ENCODE measurements around the gene OSBPL5. TPM values are rescaled to one million over a fixed set of nuclear protein-coding genes. Genes with fewer than 3 reads are reported as not detected.

OSBPL5 gene
- total RNA-seq, 1 experiment from 2014 or later: 28.4 TPM

GRCh38 chr11:3161720-3162409 is 3.2 kb downstream of the OSBPL5 start:
- intact Hi-C loops (cut with micrococcal nuclease; ENCODE audit: unreplicated experiment): no loop called here
- no peaks in the 10 kb centered on the region for H3K36me3 ChIP-seq (ENCODE audit: insufficient read depth, low read length, poor library complexity, severe bottlenecking)
- BruUV-seq (replicated peaks): no TSS peak
- no peak overlapping the region for H3K27ac ChIP-seq (ENCODE audit: low read depth, low read length, poor library complexity, severe bottlenecking)
- CTCF ChIA-PET: no interaction called here
- TF ChIP-seq EZH2 (IDR thresholded peaks at IDR 0.05; ENCODE audit: borderline replicate concordance, low read depth, low read length, poor library complexity, severe bottlenecking) (no peak), CTCF (conservative IDR thresholded peaks at IDR 0.05; ENCODE audit: low read depth, low read length) (no peak)
- H3K9me3 ChIP-seq (ENCODE audit: low read depth, low read length, poor library complexity, severe bottlenecking): no peaks in the 10 kb centered on the region
- DNase-seq (ENCODE audit: low spot score): no peak
- POLR2A ChIA-PET (ENCODE audit: low non-redundant PET): no interaction called here
- H3K4me3 ChIP-seq (ENCODE audit: low read depth, low read length, poor library complexity, severe bottlenecking): no peak overlapping the region
- no peaks in the 10 kb centered on the region for H3K27me3 ChIP-seq (replicated peaks; ENCODE audit: insufficient read depth, low read depth, low read length, poor library complexity)
- peaks cover 17% of the 10 kb centered on the region for H3K4me1 ChIP-seq (ENCODE audit: insufficient read depth, low read length, poor library complexity, severe bottlenecking)

GRCh38 chr11:3161309-3161708 is 3.8 kb downstream of the OSBPL5 start:
- intact Hi-C loops (cut with micrococcal nuclease; ENCODE audit: unreplicated experiment): no loop called here

GRCh38 chr11:3160252-3161031 is 4.7 kb downstream of the OSBPL5 start:
- Histone ChIP-seq H3K4me1 (ENCODE audit: insufficient read depth, low read length, poor library complexity, severe bottlenecking) (peaks cover 12% of the 10 kb centered on the region), H3K27me3 (replicated peaks; ENCODE audit: insufficient read depth, low read depth, low read length, poor library complexity) (no peaks in the 10 kb centered on the region), H3K9me3 (ENCODE audit: low read depth, low read length, poor library complexity, severe bottlenecking) (no peaks in the 10 kb centered on the region), H3K4me3 (ENCODE audit: low read depth, low read length, poor library complexity, severe bottlenecking) (peak overlapping the region; percentile 43), H3K36me3 (ENCODE audit: insufficient read depth, low read length, poor library complexity, severe bottlenecking) (no peaks in the 10 kb centered on the region), H3K27ac (ENCODE audit: low read depth, low read length, poor library complexity, severe bottlenecking) (no peak overlapping the region)
- no TSS peak for BruUV-seq (replicated peaks)
- CTCF ChIA-PET: interaction anchor here (0.6 kb wide), 1 partner anchor 62 kb away, joined by 3 read pairs; no protein-coding TSS in a partner anchor
- TF ChIP-seq EZH2 (IDR thresholded peaks at IDR 0.05; ENCODE audit: borderline replicate concordance, low read depth, low read length, poor library complexity, severe bottlenecking): no peak
- TF ChIP-seq CTCF (conservative IDR thresholded peaks at IDR 0.05; ENCODE audit: low read depth, low read length): no peak
- POLR2A ChIA-PET (ENCODE audit: low non-redundant PET): interaction anchor here (0.5 kb wide), 1 partner anchor 79 kb away, joined by 6 read pairs; no protein-coding TSS in a partner anchor
- intact Hi-C loops (cut with micrococcal nuclease; ENCODE audit: unreplicated experiment): no loop called here
- DNase-seq (ENCODE audit: low spot score): peak; percentile 94

More at GRCh38 chr11:3161309-3161708, 3.8 kb downstream of the OSBPL5 start:
- DNase-seq (ENCODE audit: low spot score): no peak
- Histone ChIP-seq H3K27ac (ENCODE audit: low read depth, low read length, poor library complexity, severe bottlenecking) (no peak overlapping the region), H3K4me1 (ENCODE audit: insufficient read depth, low read length, poor library complexity, severe bottlenecking) (peaks cover 17% of the 10 kb centered on the region), H3K9me3 (ENCODE audit: low read depth, low read length, poor library complexity, severe bottlenecking) (no peaks in the 10 kb centered on the region), H3K4me3 (ENCODE audit: low read depth, low read length, poor library complexity, severe bottlenecking) (no peak overlapping the region), H3K36me3 (ENCODE audit: insufficient read depth, low read length, poor library complexity, severe bottlenecking) (no peaks in the 10 kb centered on the region), H3K27me3 (replicated peaks; ENCODE audit: insufficient read depth, low read depth, low read length, poor library complexity) (no peaks in the 10 kb centered on the region)
- ChIA-PET CTCF (no interaction called here), POLR2A (ENCODE audit: low non-redundant PET) (no interaction called here)
- TF ChIP-seq CTCF (conservative IDR thresholded peaks at IDR 0.05; ENCODE audit: low read depth, low read length) (no peak), EZH2 (IDR thresholded peaks at IDR 0.05; ENCODE audit: borderline replicate concordance, low read depth, low read length, poor library complexity, severe bottlenecking) (no peak)
- BruUV-seq (replicated peaks): no TSS peak
